Hepatic stellate cell (primary cell): ENCODE measurements around the gene RUFY4.

Experiments
- DNase-seq: peaks from one replicate; pipeline ENCODE4 v3.0.0; 2011; ENCODE audit warnings: low spot score

Gene RUFY4

GRCh38 chr2:218068721-218069334, at the start of gene RUFY4:
Gene RUFY4, plus strand, starts transcription at chr2:218069253. Its CDS starts 1,353 bp downstream, at chr2:218070606.
- peak; percentile 55 for DNase-seq

- DNase-seq = no peak
Observed at GRCh38 chr2:218019411-218020060, 49.5 kb upstream of the RUFY4 start.

- DNase-seq = no peak
Observed at GRCh38 chr2:218020281-218020680, 48.8 kb upstream of the RUFY4 start.

GRCh38 chr2:218020966-218021535, 48.0 kb upstream of the RUFY4 start:
- DNase-seq = no peak

GRCh38 chr2:218021536-218022071, 47.4 kb upstream of the RUFY4 start:
- DNase-seq = no peak

GRCh38 chr2:218022131-218022850, 46.8 kb upstream of the RUFY4 start:
- DNase-seq = no peak

- no peak for DNase-seq
Observed at GRCh38 chr2:218022851-218023530, 46.1 kb upstream of the RUFY4 start.

- no peak for DNase-seq
Observed at GRCh38 chr2:218023636-218024035, 45.4 kb upstream of the RUFY4 start.

- DNase-seq = no peak
Observed at GRCh38 chr2:218024336-218024735, 44.7 kb upstream of the RUFY4 start.

- no peak for DNase-seq
Observed at GRCh38 chr2:218024871-218025270, 44.2 kb upstream of the RUFY4 start.

- DNase-seq = no peak
Observed at GRCh38 chr2:218026244-218026643, 42.8 kb upstream of the RUFY4 start.

GRCh38 chr2:218026676-218027425, 42.2 kb upstream of the RUFY4 start:
- no peak for DNase-seq

- DNase-seq = peak; percentile 4
Observed at GRCh38 chr2:218027426-218028188, 41.4 kb upstream of the RUFY4 start.

- DNase-seq = no peak
Observed at GRCh38 chr2:218028189-218028495, 40.9 kb upstream of the RUFY4 start.

- peak; percentile 4 for DNase-seq
Observed at GRCh38 chr2:218028562-218029348, 40.3 kb upstream of the RUFY4 start.

GRCh38 chr2:218029366-218030360, 39.4 kb upstream of the RUFY4 start:
- DNase-seq = peak; percentile 7

- DNase-seq = peak; percentile 4
Observed at GRCh38 chr2:218030409-218031195, 38.5 kb upstream of the RUFY4 start.

- DNase-seq = no peak
Observed at GRCh38 chr2:218031261-218031660, 37.8 kb upstream of the RUFY4 start.
